ENCODE results near the gene RRP12. TPM values are rescaled to one million over a fixed set of nuclear protein-coding genes. Genes with fewer than 3 reads are reported as not detected.

Gene RRP12
- total RNA-seq, 1 donor from 2014 or later: 15.2 TPM

DNA sequence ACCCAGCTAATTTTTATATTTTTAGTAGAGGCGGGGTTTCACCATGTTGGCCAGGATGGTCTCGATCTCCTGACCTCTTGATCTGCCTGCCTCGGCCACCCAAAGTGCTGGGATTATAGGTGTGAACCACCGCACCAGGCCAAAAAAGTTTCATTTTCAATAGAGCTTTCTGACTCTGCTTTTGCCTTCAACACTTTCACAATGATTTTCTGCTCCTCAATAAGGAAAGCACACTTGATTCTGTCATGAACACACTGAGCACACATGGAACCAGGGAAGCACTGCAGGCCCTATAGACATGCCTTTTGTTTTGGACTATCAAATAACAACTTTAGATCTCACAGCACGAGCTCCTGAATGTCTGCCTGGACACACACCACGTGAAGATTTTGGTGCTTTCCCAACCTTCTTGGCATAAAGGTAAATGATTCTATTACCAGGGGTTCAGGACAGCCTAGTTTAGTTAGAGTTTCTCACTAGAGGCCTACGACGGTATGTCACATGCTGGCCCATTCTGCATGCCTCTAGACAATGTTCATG is 8.0 kb downstream of the RRP12 start:
- peaks cover 87% of the 10 kb centered on the region for H3K36me3 ChIP-seq
- TF ChIP-seq, protein P1, sequence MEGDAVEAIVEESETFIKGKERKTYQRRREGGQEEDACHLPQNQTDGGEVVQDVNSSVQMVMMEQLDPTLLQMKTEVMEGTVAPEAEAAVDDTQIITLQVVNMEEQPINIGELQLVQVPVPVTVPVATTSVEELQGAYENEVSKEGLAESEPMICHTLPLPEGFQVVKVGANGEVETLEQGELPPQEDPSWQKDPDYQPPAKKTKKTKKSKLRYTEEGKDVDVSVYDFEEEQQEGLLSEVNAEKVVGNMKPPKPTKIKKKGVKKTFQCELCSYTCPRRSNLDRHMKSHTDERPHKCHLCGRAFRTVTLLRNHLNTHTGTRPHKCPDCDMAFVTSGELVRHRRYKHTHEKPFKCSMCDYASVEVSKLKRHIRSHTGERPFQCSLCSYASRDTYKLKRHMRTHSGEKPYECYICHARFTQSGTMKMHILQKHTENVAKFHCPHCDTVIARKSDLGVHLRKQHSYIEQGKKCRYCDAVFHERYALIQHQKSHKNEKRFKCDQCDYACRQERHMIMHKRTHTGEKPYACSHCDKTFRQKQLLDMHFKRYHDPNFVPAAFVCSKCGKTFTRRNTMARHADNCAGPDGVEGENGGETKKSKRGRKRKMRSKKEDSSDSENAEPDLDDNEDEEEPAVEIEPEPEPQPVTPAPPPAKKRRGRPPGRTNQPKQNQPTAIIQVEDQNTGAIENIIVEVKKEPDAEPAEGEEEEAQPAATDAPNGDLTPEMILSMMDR (IDR thresholded peaks at IDR 0.05; ENCODE audit: borderline replicate concordance): no peak
- no peaks in the 10 kb centered on the region for H3K4me1 ChIP-seq
- no peak for DNase-seq
- no peaks in the 10 kb centered on the region for H3K9me3 ChIP-seq (replicated peaks)
- H3K4me3 ChIP-seq: no peak overlapping the region
- intact Hi-C loops (cut with micrococcal nuclease): no loop called here
- H3K27me3 ChIP-seq (ENCODE audit: low read depth): no peaks in the 10 kb centered on the region
- H3K27ac ChIP-seq (replicated peaks): no peak overlapping the region

- no peak for DNase-seq
- Histone ChIP-seq H3K27ac (replicated peaks) (no peak overlapping the region), H3K9me3 (replicated peaks) (no peaks in the 10 kb centered on the region), H3K4me1 (peaks cover 6% of the 10 kb centered on the region), H3K27me3 (ENCODE audit: low read depth) (no peaks in the 10 kb centered on the region), H3K4me3 (no peak overlapping the region), H3K36me3 (peaks cover 73% of the 10 kb centered on the region)
- TF ChIP-seq, protein P1 (IDR thresholded peaks at IDR 0.05; ENCODE audit: borderline replicate concordance): no peak
- intact Hi-C loops (cut with micrococcal nuclease): no loop called here
Observed at GRCh38 chr10:97390091-97390490, 11.0 kb downstream of the RRP12 start.

DNA sequence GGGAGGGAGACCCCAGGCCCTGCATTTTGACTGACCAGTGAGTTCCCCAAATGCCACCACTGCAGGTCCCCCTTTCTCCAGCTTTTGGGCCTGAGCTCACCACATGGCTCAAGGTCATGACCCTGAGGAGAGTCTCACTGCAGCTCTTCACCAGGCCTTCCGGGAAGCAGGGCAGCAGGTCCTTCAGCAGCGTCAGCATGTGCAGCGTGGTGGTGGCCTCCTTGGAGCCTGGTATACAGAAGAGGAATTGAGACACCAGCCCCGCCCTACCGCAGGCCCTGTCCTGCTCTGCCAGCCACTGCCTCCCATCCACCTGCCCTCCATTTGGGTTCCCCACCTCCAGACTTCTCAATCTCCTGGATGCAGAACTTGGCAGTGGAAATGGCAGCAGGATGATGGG is 13.0 kb downstream of the RRP12 start:
- Histone ChIP-seq H3K4me1 (peaks cover 6% of the 10 kb centered on the region), H3K27me3 (ENCODE audit: low read depth) (no peaks in the 10 kb centered on the region), H3K36me3 (peaks cover 59% of the 10 kb centered on the region), H3K27ac (replicated peaks) (no peak overlapping the region), H3K9me3 (replicated peaks) (no peaks in the 10 kb centered on the region), H3K4me3 (no peak overlapping the region)
- intact Hi-C loops (cut with micrococcal nuclease): no loop called here
- DNase-seq: no peak
- TF ChIP-seq, protein P1 (IDR thresholded peaks at IDR 0.05; ENCODE audit: borderline replicate concordance): no peak

GRCh38 chr10:97385565-97385964 is 15.6 kb downstream of the RRP12 start:
- TF ChIP-seq, protein P1 (IDR thresholded peaks at IDR 0.05; ENCODE audit: borderline replicate concordance): no peak
- no peak overlapping the region for H3K4me3 ChIP-seq
- peaks cover 6% of the 10 kb centered on the region for H3K4me1 ChIP-seq
- peaks cover 58% of the 10 kb centered on the region for H3K36me3 ChIP-seq
- no peaks in the 10 kb centered on the region for H3K27me3 ChIP-seq (ENCODE audit: low read depth)
- intact Hi-C loops (cut with micrococcal nuclease): no loop called here
- no peak overlapping the region for H3K27ac ChIP-seq (replicated peaks)
- no peaks in the 10 kb centered on the region for H3K9me3 ChIP-seq (replicated peaks)
- no peak for DNase-seq

DNA sequence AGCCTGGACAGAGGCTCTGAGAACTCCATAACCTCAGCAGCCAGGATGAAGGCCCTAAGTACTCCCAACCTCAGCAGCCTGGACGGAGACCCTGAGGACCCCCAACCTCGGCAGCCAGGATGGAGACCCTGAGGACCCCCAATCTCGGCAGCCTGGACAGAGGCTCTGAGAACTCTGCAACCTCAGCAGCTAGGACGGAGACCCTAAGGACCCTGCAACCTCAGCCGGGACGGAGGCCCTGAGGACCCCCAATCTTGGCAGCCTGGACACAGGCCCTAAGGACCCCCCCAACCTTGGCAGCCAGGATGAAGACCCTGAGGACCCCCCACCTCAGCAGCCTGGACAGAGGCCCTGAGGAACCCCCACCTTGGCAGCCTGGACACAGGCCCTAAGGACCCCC is 16.5 kb downstream of the RRP12 start:
- Histone ChIP-seq H3K36me3 (peaks cover 53% of the 10 kb centered on the region), H3K9me3 (replicated peaks) (no peaks in the 10 kb centered on the region), H3K27ac (replicated peaks) (no peak overlapping the region), H3K4me1 (peaks cover 6% of the 10 kb centered on the region), H3K27me3 (ENCODE audit: low read depth) (no peaks in the 10 kb centered on the region), H3K4me3 (no peak overlapping the region)
- TF ChIP-seq, protein P1 (IDR thresholded peaks at IDR 0.05; ENCODE audit: borderline replicate concordance): no peak
- DNase-seq: no peak
- intact Hi-C loops (cut with micrococcal nuclease): no loop called here

Data from left ventricle myocardium inferior (tissue), 1 donor.